Measurements from ENCODE around the gene PKP1.

The PKP1 gene

DNA sequence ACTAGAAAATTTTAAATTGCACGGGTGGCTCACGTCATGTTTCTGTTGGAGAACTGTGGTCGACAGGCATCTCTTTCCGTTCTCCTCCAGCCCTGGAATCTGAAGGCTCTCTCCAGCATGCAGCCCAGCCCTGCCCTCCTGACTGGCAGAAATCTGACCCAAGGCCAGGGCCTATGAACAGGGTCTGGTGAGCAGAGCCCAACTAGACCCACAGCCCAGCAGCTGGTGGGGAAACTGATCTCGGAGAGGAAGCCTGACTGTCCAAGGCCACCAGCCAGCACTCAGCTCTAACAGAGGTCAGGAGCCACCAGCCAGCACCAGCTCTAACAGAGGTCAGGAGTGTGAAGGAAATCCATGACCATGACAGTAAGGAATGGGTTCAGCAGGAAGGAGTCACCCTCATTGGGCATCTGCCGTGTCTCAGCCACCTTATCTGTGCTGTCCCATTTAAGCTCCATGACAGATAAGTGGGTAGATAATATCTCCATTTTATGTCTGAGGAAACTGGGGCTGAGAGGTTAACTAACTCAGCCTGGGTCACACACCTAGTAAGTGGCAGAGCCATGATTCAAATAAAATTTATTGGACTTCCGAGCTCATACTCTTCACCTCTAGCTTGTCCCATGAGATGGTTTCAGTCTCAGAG, 20.2 kb upstream of the PKP1 start:
- Histone ChIP-seq H3K27ac (no peak overlapping the region), H3K36me3 (ENCODE audit: insufficient read depth) (no peaks in the 10 kb centered on the region), H2AFZ (ENCODE audit: low read depth) (no peak overlapping the region), H3K4me1 (ENCODE audit: low read depth, poor library complexity, severe bottlenecking) (no peaks in the 10 kb centered on the region), H3K4me3 (IDR thresholded peaks at IDR 0.05; ENCODE audit: insufficient read depth, low read depth, low read length) (no peak overlapping the region), H3K9ac (no peak overlapping the region), H3K27me3 (ENCODE audit: insufficient read depth, low read depth) (no peaks in the 10 kb centered on the region), H3K4me2 (no peak overlapping the region), H3K79me2 (ENCODE audit: insufficient read depth, low read depth) (no peaks in the 10 kb centered on the region), H4K20me1 (ENCODE audit: insufficient read depth) (no peaks in the 10 kb centered on the region)
- TF ChIP-seq, protein P1, sequence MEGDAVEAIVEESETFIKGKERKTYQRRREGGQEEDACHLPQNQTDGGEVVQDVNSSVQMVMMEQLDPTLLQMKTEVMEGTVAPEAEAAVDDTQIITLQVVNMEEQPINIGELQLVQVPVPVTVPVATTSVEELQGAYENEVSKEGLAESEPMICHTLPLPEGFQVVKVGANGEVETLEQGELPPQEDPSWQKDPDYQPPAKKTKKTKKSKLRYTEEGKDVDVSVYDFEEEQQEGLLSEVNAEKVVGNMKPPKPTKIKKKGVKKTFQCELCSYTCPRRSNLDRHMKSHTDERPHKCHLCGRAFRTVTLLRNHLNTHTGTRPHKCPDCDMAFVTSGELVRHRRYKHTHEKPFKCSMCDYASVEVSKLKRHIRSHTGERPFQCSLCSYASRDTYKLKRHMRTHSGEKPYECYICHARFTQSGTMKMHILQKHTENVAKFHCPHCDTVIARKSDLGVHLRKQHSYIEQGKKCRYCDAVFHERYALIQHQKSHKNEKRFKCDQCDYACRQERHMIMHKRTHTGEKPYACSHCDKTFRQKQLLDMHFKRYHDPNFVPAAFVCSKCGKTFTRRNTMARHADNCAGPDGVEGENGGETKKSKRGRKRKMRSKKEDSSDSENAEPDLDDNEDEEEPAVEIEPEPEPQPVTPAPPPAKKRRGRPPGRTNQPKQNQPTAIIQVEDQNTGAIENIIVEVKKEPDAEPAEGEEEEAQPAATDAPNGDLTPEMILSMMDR (conservative IDR thresholded peaks at IDR 0.05; ENCODE audit: low read depth, low read length), result no peak

DNA sequence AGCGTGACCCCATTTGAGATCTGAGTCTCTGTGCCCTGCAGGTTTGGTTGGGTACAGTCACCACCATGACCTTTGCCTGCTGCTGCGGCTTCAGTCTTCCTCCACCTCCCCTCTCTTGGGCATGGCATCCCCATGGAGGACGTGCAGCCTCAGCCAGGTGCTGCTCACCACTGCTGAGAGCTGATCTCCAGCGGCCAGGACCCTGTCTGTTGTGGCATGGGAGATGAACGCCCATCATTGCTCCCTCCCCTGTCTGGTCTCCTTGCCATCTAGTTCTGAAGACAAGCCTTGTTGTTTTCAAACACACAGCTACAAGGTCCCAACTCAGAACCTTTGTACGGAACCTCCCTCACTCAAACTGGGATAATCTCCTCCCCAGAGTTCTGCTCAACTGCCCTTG, 19.2 kb upstream of the PKP1 start:
- Histone ChIP-seq H3K27me3 (ENCODE audit: insufficient read depth, low read depth) (no peaks in the 10 kb centered on the region), H3K4me3 (IDR thresholded peaks at IDR 0.05; ENCODE audit: insufficient read depth, low read depth, low read length) (no peak overlapping the region), H3K4me2 (no peak overlapping the region), H3K79me2 (ENCODE audit: insufficient read depth, low read depth) (no peaks in the 10 kb centered on the region), H3K36me3 (ENCODE audit: insufficient read depth) (no peaks in the 10 kb centered on the region), H3K9ac (no peak overlapping the region), H4K20me1 (ENCODE audit: insufficient read depth) (no peaks in the 10 kb centered on the region), H2AFZ (ENCODE audit: low read depth) (no peak overlapping the region), H3K27ac (no peak overlapping the region), H3K4me1 (ENCODE audit: low read depth, poor library complexity, severe bottlenecking) (no peaks in the 10 kb centered on the region)
- TF ChIP-seq, protein P1 (conservative IDR thresholded peaks at IDR 0.05; ENCODE audit: low read depth, low read length), result no peak

DNA sequence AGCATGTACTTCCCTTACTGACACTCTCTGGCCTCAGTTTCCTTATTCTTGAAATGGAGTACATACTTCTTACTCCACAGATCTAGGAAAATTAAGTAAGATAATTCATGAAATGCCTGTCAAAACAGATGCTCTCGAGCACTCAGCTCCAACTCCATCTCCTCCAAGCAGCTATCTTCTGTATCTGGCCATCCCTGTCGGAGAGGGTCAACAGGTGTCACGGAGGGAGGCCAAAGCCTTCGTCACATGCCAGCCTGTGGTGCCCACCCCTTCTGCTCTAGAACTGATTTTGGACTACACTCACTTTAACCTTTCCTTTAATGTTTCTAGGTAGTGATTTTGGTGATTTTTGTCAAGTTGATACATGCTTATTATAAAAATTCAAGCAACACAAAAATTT, 18.8 kb upstream of the PKP1 start:
- TF ChIP-seq, protein P1 (conservative IDR thresholded peaks at IDR 0.05; ENCODE audit: low read depth, low read length), result no peak
- Histone ChIP-seq H3K27ac (no peak overlapping the region), H3K4me2 (no peak overlapping the region), H4K20me1 (ENCODE audit: insufficient read depth) (no peaks in the 10 kb centered on the region), H3K4me3 (IDR thresholded peaks at IDR 0.05; ENCODE audit: insufficient read depth, low read depth, low read length) (no peak overlapping the region), H3K9ac (no peak overlapping the region), H2AFZ (ENCODE audit: low read depth) (no peak overlapping the region), H3K27me3 (ENCODE audit: insufficient read depth, low read depth) (no peaks in the 10 kb centered on the region), H3K79me2 (ENCODE audit: insufficient read depth, low read depth) (no peaks in the 10 kb centered on the region), H3K36me3 (ENCODE audit: insufficient read depth) (no peaks in the 10 kb centered on the region), H3K4me1 (ENCODE audit: low read depth, poor library complexity, severe bottlenecking) (no peaks in the 10 kb centered on the region)

DNA sequence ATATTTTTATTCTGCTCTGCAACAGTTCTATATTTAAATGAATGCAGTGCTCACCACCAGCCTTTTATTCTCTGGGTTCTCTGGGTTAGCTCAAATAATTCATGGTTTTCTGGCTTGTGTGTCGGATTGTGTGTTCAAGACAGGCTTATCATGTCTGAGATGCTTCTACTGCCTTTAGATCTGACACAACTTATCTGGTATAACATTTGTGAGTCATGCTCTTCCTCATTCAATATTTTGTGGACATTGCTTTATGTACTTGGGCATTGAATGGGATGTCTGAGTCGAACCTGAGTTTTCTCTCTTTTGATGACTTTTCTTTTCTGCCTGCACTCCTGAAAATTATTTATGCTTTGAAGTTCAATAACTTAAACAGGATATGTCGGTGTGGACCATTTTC, 17.6 kb upstream of the PKP1 start:
- no peaks in the 10 kb centered on the region for H4K20me1 ChIP-seq (ENCODE audit: insufficient read depth)
- H3K27me3 ChIP-seq (ENCODE audit: insufficient read depth, low read depth), result no peaks in the 10 kb centered on the region
- no peaks in the 10 kb centered on the region for H3K4me1 ChIP-seq (ENCODE audit: low read depth, poor library complexity, severe bottlenecking)
- TF ChIP-seq, protein P1 (conservative IDR thresholded peaks at IDR 0.05; ENCODE audit: low read depth, low read length), result no peak
- H2AFZ ChIP-seq (ENCODE audit: low read depth), result no peak overlapping the region
- no peak overlapping the region for H3K27ac ChIP-seq
- H3K4me2 ChIP-seq, result no peak overlapping the region
- no peaks in the 10 kb centered on the region for H3K79me2 ChIP-seq (ENCODE audit: insufficient read depth, low read depth)
- no peak overlapping the region for H3K9ac ChIP-seq
- no peaks in the 10 kb centered on the region for H3K36me3 ChIP-seq (ENCODE audit: insufficient read depth)
- H3K4me3 ChIP-seq (IDR thresholded peaks at IDR 0.05; ENCODE audit: insufficient read depth, low read depth, low read length), result no peak overlapping the region

Data from KMS-11 (cell line).